Activated naive CD4-positive, alpha-beta T cell (primary cell): Measurements from ENCODE around the gene KBTBD12.

Source experiments
- DNase-seq, 4 experiments: peaks; one replicate each; lab custom pipeline; 2025; lab: John Stamatoyannopoulos, UW

Gene KBTBD12

DNA sequence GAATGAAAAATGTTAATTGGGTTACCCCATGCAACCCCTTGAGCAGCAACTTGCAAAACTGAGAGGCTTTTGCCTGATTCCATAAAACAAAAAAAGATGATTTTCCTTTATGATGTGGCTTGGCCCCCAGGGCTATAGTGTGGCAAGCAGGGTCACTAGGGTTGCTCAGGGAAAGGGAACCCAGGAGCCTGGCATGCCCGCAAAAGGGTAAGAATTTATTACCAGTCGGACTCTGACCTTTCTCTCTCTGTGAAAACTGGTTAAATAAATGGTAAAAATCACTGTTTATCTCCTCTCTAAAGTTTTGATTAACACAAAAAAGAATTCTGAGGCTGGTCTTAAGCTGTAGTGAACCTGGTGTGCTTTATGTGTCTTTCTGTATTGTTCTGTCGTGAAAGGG is 99.5 kb downstream of the KBTBD12 start:
- no peak for DNase-seq

DNA sequence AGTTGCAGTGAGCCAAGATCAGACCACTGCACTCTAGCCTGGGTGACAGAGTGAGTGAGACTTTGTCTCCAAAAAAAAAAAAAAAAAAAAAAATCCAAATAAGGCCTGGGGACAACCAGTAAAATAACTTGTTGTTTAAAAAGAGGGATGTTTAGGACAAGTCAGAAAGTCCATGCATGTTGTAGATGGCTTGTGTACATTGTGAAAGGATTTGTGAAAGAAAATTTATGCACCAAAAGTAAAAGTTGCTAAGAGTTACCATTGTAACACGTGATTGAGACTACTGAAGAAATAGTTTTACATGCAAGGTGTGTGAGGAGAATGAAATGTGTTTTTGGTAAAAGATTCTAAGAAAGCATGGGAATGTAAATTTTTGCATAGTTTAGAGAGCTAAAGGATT is 101.5 kb downstream of the KBTBD12 start:
- DNase-seq, result no peak

DNA sequence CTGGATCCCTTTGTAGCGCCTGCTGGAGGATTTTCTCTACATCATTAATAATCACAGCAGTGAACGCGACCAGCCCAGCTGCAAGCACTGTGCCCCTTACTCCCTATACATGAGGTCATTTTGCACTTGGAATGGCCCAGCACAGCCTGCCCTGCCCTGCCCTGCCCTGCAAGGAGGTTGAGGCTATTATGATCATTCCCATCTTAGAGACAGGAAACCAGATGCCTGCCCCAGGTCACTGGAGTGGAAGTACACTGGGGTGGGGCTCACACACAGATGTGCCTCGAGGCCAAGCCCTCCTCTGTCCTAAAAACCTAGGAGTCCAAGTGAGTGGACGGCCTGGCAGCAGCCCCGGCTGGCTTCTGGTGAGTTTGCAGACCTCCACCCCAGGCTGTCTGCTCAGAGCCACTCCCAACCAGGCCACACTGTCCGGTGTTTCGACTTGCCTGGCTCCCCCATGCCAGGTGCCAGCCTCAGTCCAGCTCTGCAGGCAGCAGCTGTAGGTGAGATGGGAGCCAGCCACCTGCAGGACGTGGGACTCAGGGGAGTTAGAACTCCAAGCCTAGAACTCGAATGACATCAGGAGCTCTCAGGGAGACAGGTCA is 106.8 kb downstream of the KBTBD12 start:
- no peak for DNase-seq

DNA sequence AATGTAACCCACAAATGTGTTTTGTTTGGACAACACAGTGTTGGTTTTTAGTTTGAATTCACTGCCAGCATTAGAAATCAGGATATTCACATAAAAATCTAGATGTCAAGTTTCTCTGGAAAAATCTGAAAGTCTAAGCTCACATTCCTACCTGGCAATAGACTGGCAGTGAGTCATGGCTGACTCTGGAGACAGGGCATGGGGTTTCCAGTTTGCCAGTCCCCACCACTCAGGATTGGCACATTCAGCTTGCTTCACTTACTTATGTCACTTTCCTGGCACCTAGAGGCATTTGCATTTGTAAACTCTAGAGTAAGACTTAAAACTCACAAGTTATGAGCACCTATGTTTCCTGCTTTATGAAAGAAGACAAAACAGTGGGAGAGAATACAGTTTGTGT is 118.1 kb downstream of the KBTBD12 start:
- no peak for DNase-seq

DNA sequence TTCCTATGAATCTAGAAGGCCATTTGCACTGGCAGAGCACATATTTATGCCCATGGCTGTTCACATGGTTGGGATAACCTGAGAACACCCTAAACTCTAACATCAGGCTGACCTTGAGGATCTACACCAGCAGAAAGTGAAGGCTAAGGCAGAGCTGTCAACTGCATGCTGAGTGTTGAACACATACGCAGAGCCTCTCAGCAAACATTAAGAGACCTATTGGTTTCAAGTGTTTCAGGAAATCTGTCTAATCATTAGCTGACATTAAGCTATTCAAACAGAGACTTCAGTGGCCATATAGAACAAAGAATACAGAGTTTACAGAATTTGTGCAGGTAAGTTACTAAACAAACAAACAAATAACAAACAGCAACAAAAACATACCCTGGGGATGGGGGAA is 121.1 kb downstream of the KBTBD12 start:
- no peak for DNase-seq
